Stomach (tissue), 9 donors: Measurements from ENCODE around the gene GTF3C2. TPM values are rescaled to one million over a fixed set of nuclear protein-coding genes. Genes with fewer than 3 reads are reported as not detected.

ENCODE experiments used
- DNase-seq, 2 donors: peaks; one replicate each; pipeline versions ENCODE4 v3.0.0 to v3.0.0-alpha.2; 2013 to 2019
- H3K27ac ChIP-seq, 5 donors: fragments of 200-600 bp in 4 of 5; sonication (generic) in 4 of 5; one replicate each; pipeline ENCODE4 v1.5.1; 2013 to 2019; ENCODE audit warnings: mild to moderate bottlenecking in 1 of 5, moderate library complexity in 1 of 5
- H3K27me3 ChIP-seq, 3 donors: fragments of 200-600 bp; sonication (generic); one replicate each; pipeline ENCODE4 v1.5.1; 2017 to 2019; ENCODE audit warnings: mixed run types in 1 of 3
- H3K36me3 ChIP-seq, 4 donors: fragments of 200-600 bp; sonication (generic); 1 replicate in 3 of 4; 2 replicates in 1 of 4; pipeline ENCODE4 v1.5.1; 2016 to 2019
- H3K4me1 ChIP-seq, 4 donors: fragments of 200-600 bp; sonication (generic); one replicate each; pipeline ENCODE4 v1.5.1; 2016 to 2019
- H3K4me3 ChIP-seq, 4 donors: fragments of 200-600 bp; sonication (generic) in 3 of 4; one replicate each; pipeline ENCODE4 v1.5.1; 2016 to 2019; ENCODE audit warnings: mild to moderate bottlenecking in 1 of 4
- H3K9me3 ChIP-seq, 4 donors: fragments of 200-600 bp; sonication (generic); one replicate each; pipeline ENCODE4 v1.5.1; 2016 to 2019
- CTCF ChIP-seq, 7 experiments: fragments of 450-650 bp in 4 of 7; fragments of 200-600 bp in 3 of 7; sonication (generic) in 3 of 7; IDR thresholded peaks; one replicate each; pipeline ENCODE4 v1.5.1; 2016 to 2019; ENCODE audit warnings: antibody characterized with exemption in 7 of 7, control low read depth in 2 of 7, mild to moderate bottlenecking in 1 of 7
- EP300 ChIP-seq: sonication (generic); formaldehyde crosslinking; IDR thresholded peaks from one replicate; pipeline ENCODE4 v1.6.1; 2017; ENCODE audit warnings: antibody characterized with exemption
- POLR2A ChIP-seq, 4 donors: fragments of 450-650 bp; IDR thresholded peaks; one replicate each; pipeline ENCODE4 v1.6.1; 2016; ENCODE audit warnings: antibody characterized with exemption in 4 of 4, control low read depth in 2 of 4, mild to moderate bottlenecking in 1 of 4, moderate library complexity in 1 of 4
- POLR2AphosphoS5 ChIP-seq, 3 donors: sonication (generic); formaldehyde crosslinking; IDR thresholded peaks; one replicate each; pipeline ENCODE4 v1.6.1; 2016; ENCODE audit warnings: antibody characterized with exemption in 3 of 3
- WGBS, 5 donors: extraction: QIAGEN DNeasy Blood & Tissue Kit in 3 of 5; methylation state at CpG; one replicate each; pipeline versions ENCODE4 v1.1.5 to v1.1.7; 2013 to 2018; 5-methylcytosine and 5-hydroxymethylcytosine counted together
- intact Hi-C: fragments of 100-400 bp; cut with DNase I; formaldehyde crosslinking; loops from one replicate; pipeline ENCODE4 v1.15.1; 2023; ENCODE audit warnings: low total_unique reads
- polyA plus RNA-seq, 3 donors: library from polyadenylated mRNA; stranded (reverse); fragments of 200-250 nt; gene quantifications; one replicate each; pipeline ENCODE4 v1.2.3, GENCODE V29; 2013
- total RNA-seq, 5 donors: library from RNA; depleted of rRNA; stranded (reverse); fragments of >200 nt; gene quantifications; one replicate each; pipeline versions ENCODE4 v1.1.0 to v1.2.3, GENCODE V29; 2014 to 2016
- donor health status: healthy with polysubstance abuse.
- donor health status: Bipolar disorder and iron deficiency.
- donor health status: healthy.

GTF3C2 gene
- total and polyA plus RNA-seq, 8 donors: 18.8 to 125 (median 32.9) TPM

- peaks cover 37 to 59% (median 58%) of the 10 kb centered on the region in 4 donors for H3K36me3 ChIP-seq
- no peak overlapping the region for H3K27ac ChIP-seq
- H3K4me1 ChIP-seq: peaks cover 5 to 11% (median 7%) of the 10 kb centered on the region in 4 donors
- H3K27me3 ChIP-seq: no peaks in the 10 kb centered on the region
- DNase-seq: no peak
- H3K9me3 ChIP-seq: no peaks in the 10 kb centered on the region
- intact Hi-C loops: no loop called here
- no peak for TF ChIP-seq EP300
- TF ChIP-seq CTCF (IDR thresholded peaks at IDR 0.05): no peak
- TF ChIP-seq POLR2A (IDR thresholded peaks at IDR 0.05): no peak
- TF ChIP-seq POLR2AphosphoS5 (IDR thresholded peaks at IDR 0.05): no peak
- 73 to 90% (median 87%) methylated on average over 2 of the region's 2 CpGs for WGBS, 5 donors
- no peak overlapping the region for H3K4me3 ChIP-seq
Observed at GRCh38 chr2:27363933-27364332, 7.4 kb upstream of the GTF3C2 start.

- Histone ChIP-seq H3K27me3 (no peaks in the 10 kb centered on the region), H3K4me1 (peaks cover 0 to 8% (median 7%) of the 10 kb centered on the region in 4 donors), H3K36me3 (peaks cover 37 to 49% (median 47%) of the 10 kb centered on the region in 4 donors), H3K9me3 (no peaks in the 10 kb centered on the region), H3K4me3 (no peak overlapping the region), H3K27ac (no peak overlapping the region)
- DNase-seq: no peak
- WGBS, 5 donors: 86 to 95% (median 91%) methylated on average over 4 of the region's 4 CpGs
- TF ChIP-seq CTCF (IDR thresholded peaks at IDR 0.05): no peak
- no peak for TF ChIP-seq POLR2A (IDR thresholded peaks at IDR 0.05)
- TF ChIP-seq EP300: no peak
- no peak for TF ChIP-seq POLR2AphosphoS5 (IDR thresholded peaks at IDR 0.05)
- intact Hi-C loops: no loop called here
Observed at GRCh38 chr2:27362678-27363420, 6.3 kb upstream of the GTF3C2 start.

DNA sequence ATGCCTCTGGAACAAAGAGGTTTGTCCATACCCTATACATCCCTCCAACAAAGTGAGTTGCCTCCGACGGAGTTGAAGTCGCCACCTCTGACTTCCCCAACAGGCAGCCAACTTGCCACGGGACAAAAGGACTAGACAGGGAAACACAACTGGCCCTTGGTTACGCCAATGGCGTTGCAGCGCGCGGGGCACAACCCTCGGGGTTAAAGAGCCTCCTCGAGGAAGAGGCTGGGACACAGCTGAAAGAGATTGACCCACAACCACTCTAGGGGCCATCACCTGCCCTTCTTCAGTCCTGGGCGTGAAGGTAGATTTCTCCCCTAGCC lies 545 bp downstream of the GTF3C2 start:
- peak overlapping the region; percentile 92 to 99 (median 96) for H3K4me3 ChIP-seq
- peaks cover 24 to 65% (median 53%) of the 10 kb centered on the region in 4 donors for H3K4me1 ChIP-seq
- intact Hi-C loops: no loop called here
- TF ChIP-seq POLR2AphosphoS5 (IDR thresholded peaks at IDR 0.05) (no peak), POLR2A (IDR thresholded peaks at IDR 0.05) (no peak), CTCF (IDR thresholded peaks at IDR 0.05) (no peak), EP300 (no peak)
- peak overlapping the region; percentile 90 to 97 (median 94) for H3K27ac ChIP-seq
- H3K9me3 ChIP-seq: no peaks in the 10 kb centered on the region
- H3K27me3 ChIP-seq: no peaks in the 10 kb centered on the region
- 0 to 2% (median 1%) methylated on average over 12 of the region's 12 CpGs for WGBS, 5 donors
- no peaks in the 10 kb centered on the region for H3K36me3 ChIP-seq
- peak; percentile 43 to 68 for DNase-seq

DNA sequence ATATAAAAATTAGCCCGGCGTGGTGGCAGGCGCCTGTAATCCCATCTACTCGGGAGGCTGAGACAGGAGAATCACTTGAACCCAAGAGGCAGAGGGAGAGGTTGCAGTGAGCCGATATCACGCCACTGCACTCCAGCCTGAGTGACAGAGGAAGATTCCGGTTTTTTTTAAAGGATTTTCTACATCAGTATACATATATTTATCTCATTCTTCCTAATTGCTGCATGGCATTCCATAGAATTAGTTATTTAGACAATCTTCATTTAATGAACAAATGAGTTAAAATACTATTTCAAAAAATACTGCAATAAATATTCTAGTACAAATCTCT lies 2.0 kb downstream of the GTF3C2 start:
- 71 to 92% (median 89%) methylated on average over 7 of the region's 7 CpGs for WGBS, 5 donors

More for the DNA sequence above, 2.0 kb downstream of the GTF3C2 start:
- no peak for TF ChIP-seq POLR2AphosphoS5 (IDR thresholded peaks at IDR 0.05)
- TF ChIP-seq POLR2A (IDR thresholded peaks at IDR 0.05): no peak
- no peak for TF ChIP-seq EP300
- no peak for TF ChIP-seq CTCF (IDR thresholded peaks at IDR 0.05)
- intact Hi-C loops: no loop called here
- Histone ChIP-seq H3K4me3 (no peak overlapping the region), H3K9me3 (no peaks in the 10 kb centered on the region), H3K27ac (peak overlapping the region in 1 of 5 donors; percentile 18), H3K4me1 (peaks cover 24 to 76% (median 60%) of the 10 kb centered on the region in 4 donors), H3K27me3 (no peaks in the 10 kb centered on the region), H3K36me3 (peaks cover 0 to 6% (median 3%) of the 10 kb centered on the region in 4 donors)
- no peak for DNase-seq
